ENCODE data around the gene PARD3.
A peak's percentile ranks its signal among the peaks of the same experiment; 100 is the strongest.
"Not testable (repeated sequence)": the region's sequence is repeated elsewhere in the genome, so short reads cannot be mapped to it uniquely, and the experiment has no call there.

The PARD3 gene

GRCh38 chr10:34764472-34764946, 50.6 kb downstream of the PARD3 start:
- DNase-seq: no peak

DNA sequence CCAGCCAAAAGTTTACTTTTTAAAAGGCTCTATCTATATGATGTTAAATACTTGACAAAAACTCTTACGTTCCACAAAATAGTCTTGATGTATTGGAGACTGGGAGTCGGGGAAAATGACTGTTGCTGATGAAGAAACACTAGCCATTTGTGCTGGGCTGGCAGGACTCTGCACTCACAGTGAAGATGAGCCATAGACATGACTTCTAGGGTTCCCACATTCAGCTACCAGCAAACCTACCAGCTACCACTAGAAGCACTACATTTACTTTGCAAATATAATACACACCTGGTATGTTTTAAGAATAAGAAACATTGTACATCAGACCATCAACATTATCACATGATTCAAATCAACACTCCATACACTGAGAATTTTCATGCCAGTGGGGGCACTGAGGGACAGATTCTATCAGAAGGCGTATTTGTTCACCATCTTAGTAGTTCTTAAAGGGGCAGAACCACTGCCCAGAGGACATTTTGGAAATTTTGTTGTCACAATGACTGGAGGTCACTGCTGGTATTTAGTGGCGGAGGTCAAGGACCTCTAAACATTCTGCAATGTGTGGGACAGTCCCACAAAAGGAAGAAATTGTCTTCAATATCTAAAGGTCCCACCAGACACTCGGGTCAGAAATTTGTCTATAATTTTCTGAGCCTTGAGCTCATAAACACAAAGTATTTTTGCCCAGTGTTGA, 52.3 kb downstream of the PARD3 start:
- no peak for DNase-seq

DNA sequence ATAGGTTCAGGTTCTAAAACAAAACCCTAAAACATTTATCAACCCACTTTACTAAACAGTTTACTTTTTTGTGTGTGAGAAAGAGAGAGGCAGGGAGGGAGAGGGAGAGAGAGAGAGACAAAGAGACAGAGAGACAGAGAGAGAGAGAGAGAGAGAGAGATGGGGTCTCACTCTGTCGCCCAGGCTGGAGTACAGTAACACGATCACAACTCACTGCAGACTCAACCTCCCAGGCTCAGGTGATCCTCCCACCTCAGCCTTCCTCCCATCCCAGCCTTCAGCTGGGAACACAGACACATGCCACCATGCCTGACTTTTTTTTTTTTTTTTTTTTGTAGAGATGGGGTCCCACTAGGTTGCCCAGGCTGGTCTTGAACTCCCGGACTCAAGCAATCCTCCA, 52.9 kb downstream of the PARD3 start:
- no peak for DNase-seq

DNA sequence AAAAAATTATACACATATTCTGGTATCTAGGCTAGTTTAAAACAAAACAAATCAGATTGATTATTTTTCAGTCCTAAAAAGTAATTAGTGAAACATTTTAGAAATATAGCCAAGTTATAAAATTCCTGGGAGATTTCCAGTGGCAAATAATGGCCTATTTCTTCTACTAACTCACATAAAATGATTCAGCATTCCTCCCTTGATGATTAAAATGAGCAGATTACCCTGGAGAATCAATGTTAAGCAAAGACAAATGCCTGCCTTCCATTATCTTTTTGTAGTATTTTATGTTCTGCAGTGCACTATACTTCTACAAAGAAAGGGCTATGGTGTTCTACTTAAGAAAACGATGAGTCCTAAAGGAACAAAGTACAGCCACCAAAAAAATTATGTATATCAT, 53.6 kb downstream of the PARD3 start:
- no peak for DNase-seq

- DNase-seq: no peak
Measured at GRCh38 chr10:34760606-34761005, 54.5 kb downstream of the PARD3 start.

DNA sequence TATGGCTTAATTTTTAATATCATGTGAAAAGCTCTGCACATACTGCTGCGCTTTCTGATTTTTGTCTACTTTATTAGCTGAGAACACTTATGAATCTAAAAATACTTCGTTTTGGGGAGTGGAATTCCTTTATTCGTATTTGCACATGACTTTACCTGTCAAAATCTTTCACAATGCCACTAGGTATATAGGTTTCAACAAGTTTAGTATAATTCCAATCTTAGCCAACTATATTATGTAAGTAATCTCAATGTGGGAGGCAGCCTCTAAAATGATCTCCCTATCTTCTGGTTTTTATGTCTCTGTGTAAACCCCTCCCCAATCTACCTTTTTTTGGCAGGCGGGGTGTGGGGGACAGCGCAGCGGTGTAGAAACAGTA, 55.3 kb downstream of the PARD3 start:
- DNase-seq: no peak

- no peak for DNase-seq
Measured at GRCh38 chr10:34759161-34759836, 55.8 kb downstream of the PARD3 start.

DNA sequence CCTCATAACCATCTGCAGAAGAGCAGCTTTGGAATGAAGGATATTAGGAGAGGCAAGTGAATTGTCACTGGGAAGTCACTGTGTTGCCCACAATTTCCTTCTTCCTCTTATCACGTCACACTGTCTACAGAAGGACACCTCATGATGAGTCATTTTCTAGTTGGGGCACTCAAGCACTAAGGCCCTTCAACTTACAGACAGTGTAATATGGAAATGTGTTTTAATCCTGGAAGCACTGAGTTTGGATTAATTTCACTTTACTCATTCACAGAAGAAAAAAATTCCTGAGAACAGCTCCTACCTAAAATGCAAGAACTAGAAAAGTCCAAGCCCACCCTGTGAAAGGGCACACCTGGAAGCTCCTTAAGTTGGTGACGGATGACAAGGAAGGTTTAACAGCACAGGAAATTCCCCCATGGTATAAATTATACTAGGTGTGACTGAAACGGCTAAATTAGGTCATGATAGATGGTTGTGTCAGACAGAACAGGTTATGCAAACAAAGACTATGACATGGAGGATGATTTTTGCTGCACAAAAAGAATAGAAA, 56.6 kb downstream of the PARD3 start:
- DNase-seq: no peak

DNA sequence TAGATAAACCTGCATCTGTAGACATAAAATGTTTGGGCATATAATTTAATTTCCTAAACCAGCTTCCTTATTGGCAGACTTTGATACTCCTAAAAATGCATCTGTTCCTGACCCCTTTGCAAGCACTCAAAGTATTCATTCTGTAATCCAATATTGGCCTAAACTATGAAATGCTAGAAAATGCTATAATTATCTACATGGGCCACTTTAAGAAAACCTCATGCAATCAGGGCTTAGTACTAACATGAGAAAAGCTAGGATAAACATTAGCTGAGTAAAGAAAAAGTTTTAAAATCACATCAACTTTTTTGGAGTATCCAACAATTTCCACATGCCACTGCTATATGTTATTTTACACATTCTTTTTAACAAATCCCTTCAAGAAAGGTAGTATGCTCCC, 57.2 kb downstream of the PARD3 start:
- no peak for DNase-seq

- DNase-seq: not testable (repeated sequence)
Measured at GRCh38 chr10:34757181-34757580, 57.9 kb downstream of the PARD3 start.

DNA sequence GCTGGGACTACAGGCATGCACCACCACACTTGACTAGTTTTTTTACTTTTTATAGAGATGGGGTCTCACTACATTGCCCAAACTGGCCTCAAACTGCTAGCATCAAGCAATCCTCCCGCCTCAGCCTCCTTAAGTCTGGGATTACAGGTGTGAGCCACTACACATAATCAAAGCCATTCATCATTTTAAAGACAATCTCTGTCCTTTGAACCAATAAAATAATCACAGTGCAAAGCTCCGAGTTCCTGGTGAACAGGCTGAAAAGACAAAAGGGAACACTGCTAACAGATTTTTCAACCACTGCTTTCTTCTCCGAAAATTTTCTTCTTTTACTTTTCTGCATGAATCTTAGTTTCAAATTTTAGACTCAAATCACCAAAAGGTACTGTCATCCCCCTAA, 58.5 kb downstream of the PARD3 start:
- no peak for DNase-seq

GRCh38 chr10:34753014-34753757, 61.9 kb downstream of the PARD3 start:
- DNase-seq: no peak

GRCh38 chr10:34751272-34751671, 63.8 kb downstream of the PARD3 start:
- no peak for DNase-seq

- DNase-seq: not testable (repeated sequence)
Measured at GRCh38 chr10:34750795-34751194, 64.3 kb downstream of the PARD3 start.

DNA sequence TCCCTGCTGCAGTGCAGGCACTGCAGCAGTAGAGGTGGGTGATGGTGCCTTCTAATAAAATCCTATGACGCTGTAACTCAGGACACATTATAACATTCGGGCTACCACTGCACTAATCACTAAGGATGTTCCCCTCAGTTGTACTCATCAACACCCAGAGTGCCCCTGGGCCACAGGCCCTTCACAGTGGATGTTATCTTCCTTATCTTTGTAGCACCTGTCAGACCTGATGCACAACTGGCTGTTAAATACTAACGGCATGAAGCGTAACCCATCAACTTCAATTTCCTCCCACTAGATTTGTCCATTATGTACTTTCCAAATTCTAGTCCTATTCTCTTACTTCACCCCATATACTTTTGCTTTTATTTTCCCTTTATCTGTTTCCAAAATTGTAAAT, 66.3 kb downstream of the PARD3 start:
- no peak for DNase-seq

GRCh38 chr10:34748357-34748756, 66.7 kb downstream of the PARD3 start:
- no peak for DNase-seq

DNA sequence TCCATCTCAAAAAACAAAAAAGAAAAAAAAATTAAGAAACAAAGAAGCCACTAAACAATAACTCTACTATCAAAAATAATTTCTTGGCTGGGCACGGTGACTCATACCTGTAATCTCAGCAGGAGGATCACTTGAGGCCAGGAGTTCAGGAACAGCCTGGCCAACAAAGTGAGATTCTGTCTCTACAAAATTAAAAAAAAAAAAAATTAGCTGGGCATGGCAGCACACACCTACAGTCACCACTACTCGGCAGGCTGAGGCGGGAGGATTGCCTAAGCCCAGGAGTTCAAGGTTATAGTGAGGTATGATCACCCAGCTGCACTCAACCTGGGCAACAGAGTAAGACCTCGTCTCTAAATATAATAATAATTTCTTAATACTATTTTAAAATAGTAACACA, 69.0 kb downstream of the PARD3 start:
- no peak for DNase-seq

DNA sequence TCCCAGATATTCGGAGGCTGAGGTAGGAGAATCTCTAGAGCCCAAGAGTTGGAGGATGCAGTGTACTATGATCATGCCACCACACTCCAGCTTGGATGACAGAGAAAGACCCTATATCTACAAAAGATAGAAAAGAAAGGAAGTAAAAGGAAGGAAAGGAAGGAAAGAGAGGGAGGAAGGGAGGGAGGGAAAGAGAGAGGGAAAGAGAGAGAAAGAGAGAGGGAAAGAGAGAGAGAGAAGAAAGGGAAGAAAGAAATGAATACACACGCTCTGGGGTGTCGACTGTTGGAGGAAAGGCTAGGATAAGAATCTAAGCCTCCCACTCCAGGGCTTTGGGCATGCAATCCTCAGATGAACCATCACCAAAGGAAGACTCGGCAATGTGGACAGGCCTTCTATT, 69.9 kb downstream of the PARD3 start:
- DNase-seq: no peak

- DNase-seq: no peak
Measured at GRCh38 chr10:34744590-34744989, 70.5 kb downstream of the PARD3 start.

DNA sequence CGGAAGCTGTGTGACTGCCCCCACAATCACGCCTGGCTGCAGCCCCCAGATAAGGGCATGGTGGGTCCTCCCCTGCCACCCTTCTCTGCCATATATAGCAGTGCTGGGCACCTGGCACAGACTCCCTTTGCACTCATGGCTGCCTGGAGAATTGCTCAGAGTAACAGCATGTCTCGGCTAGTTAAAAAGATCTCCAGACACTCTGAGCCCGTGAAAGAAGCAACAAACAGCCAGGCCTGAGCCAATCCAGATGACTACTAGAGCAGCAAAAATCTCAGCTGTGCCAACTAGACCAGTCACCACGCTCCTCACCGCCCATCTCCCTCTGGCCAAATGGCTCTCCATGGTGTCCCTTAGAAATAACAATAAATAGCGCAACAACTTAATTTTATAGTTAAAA, 71.3 kb downstream of the PARD3 start:
- DNase-seq: peak; percentile 34

DNA sequence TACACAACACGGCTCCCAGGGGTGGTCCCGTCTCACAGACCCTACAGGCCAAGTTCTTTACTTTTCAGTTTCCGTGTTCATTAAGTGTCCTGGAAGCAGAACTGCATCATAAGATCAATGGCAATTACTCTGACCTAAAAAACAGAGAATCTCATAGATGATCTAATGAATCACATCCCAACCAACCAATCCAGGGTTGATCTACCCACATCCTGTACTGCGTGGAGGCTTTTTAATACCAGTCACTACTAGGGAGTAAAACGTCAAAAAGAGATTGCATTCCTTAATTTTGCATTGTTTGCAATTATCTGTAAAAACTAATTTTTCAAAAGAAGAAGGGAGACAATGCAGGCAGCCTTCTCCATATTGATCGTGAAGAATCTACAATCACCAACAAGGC, 72.6 kb downstream of the PARD3 start:
- no peak for DNase-seq

- DNase-seq: not testable (repeated sequence)
Measured at GRCh38 chr10:34741087-34741486, 74.0 kb downstream of the PARD3 start.

GRCh38 chr10:34740321-34740720, 74.8 kb downstream of the PARD3 start:
- no peak for DNase-seq

- peak; percentile 78 for DNase-seq
Measured at GRCh38 chr10:34739915-34740314, 75.2 kb downstream of the PARD3 start.

Data from right hindlimb (tissue), 1 donor.